Stimulated activated CD4-positive, alpha-beta T cell treated with anti-CD3 and anti-CD28 coated beads, TNF-alpha, amount 100 ng/mL, for 4 hours (primary cell): ENCODE results near the gene CIB4.

Source experiments
- DNase-seq, 3 experiments: peaks; one replicate each; pipeline ENCODE4 v3.0.0-alpha.2; 2020; ENCODE audit warnings: low read depth in 3 of 3

CIB4 gene

DNA sequence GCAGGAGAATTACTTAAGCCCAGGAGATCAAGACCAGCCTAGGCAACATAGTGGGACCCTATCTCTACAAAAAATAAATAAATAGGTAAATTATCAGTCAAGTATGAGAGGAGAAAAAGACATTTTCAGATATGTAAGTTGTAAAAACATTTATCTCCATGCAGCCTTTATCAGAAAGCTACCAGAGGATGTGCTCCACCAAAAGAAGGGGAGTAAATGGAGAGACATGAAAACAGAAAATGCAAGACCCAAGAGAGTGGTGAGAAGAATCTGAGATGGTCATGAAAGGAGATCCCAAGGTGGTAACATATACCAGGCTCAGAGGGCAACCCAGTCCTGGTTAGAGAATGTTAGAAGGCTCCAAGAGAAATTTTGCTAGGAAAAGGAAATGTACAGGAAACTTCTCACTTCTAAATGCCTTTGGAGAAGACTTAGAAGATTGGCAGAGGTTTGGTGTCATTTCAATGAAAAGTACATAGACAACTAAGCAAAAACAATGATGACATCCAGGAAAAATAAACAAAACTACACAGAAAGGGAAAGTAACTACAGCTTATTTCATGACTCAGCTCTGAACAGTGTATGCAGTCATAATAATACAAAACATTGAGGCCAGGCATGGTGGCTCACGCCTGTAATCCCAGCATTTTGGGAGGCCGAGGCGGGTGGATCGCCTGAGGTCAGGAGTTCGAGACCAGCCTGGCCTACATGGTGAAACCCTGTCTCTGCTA, 19.5 kb downstream of the CIB4 start:
- no peak for DNase-seq

DNA sequence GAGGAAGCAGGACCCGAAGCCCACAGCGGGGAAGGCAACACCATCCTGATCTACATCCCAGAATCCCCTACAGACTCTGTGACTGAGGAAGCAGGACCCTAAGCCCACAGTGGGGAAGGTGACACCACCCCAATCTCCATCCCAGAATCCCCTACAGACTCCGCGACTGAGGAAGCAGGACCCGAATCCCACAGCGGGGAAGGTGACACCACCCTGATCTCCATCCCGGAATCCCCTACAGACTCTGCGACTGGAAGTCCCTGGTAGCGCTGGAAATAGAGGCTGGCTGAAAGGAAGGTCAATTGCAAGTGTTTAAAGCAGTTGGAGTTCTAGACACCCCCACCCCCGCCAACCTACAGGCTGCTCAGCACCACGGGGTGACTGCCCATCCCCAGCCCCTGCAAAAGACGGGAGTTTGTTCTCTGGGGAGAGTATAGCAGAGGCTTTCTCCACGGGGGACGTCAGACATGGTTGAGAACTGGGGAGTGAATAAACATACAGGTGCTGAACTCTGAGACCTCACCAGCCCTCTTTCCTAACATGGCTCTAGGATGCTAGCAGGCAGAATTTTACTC, 21.0 kb downstream of the CIB4 start:
- no peak for DNase-seq

DNA sequence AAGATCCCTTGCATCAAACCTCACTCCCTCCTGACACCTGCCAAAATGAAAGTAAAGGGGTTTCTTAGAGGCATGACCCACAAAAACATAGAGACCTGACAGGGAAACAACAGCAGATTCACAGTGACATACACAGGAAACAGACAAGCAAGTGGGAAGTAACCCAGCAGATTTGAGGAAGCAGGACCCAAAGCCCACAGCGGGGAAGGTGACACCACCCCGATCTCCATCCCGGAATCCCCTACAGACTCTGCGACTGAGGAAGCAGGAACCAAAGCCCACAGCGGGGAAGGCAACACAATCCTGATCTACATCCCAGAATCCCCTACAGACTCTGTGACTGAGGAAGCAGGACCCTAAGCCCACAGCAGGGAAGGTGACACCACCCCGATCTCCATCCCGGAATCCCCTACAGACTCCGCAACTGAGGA, 21.6 kb downstream of the CIB4 start:
- no peak for DNase-seq

DNA sequence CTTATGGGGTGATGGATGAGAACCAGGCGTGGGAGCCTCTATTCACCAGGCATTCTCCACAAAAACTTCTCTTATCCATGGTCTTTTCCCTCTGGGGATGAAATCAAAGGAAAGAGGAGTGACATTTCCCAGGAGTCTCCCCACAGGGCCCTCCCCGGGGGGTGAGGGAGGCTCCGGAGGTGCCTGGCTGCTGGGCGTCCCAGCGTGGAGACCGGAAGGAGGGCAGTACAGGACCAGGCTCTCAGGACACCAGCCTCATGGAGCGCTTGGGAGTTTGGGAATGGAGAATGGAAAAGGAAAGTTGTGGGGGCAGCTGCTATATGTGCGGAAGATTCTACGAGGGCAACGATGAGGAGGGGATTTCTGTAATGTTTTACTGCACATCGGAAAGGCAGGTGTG, 22.1 kb downstream of the CIB4 start:
- DNase-seq, result no peak

DNA sequence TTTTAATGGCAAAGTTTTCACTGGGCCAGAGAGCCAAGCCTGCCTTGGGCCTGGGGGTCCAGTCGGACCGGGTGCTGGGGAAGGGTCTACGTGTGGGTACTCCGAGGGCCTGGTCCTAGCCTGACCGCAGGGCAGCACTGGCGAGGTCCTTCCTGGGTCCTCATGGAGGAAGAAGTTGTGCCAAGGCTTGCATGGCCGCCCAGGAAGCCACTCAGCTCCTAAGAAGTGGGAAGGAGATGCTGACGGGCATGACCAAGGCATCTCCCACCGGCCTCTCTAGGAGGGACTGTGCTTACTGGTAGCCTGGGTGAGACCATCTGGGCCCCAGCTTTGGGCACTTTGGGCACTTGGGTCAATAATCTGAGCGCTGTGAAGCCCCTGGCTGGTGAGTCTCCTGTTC, 22.6 kb downstream of the CIB4 start:
- DNase-seq, result no peak

DNA sequence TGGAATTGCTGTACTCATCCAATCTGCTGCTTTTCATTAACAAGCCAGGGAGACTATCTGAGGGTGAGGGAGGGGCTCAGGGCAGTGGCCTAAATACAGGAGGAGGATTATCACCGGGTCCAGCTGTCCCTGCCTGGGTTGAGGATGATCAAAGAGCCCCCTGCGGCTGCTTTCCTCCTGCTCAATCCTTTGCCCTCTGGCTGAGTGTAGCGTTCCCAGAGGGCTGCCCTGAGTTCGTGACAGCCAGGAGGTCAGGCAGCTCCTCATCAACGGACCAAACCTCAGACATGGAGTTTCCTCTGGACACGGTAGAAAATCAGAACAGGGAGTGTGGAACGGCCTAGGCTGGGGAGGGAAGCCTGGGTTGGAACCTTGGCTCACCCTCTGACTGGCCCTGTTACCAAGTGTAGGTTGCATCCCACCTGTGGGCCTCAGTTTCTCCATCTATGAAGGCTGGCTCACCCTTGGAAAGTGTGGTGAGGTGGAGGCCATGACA, 23.5 kb downstream of the CIB4 start:
- DNase-seq, result no peak

DNA sequence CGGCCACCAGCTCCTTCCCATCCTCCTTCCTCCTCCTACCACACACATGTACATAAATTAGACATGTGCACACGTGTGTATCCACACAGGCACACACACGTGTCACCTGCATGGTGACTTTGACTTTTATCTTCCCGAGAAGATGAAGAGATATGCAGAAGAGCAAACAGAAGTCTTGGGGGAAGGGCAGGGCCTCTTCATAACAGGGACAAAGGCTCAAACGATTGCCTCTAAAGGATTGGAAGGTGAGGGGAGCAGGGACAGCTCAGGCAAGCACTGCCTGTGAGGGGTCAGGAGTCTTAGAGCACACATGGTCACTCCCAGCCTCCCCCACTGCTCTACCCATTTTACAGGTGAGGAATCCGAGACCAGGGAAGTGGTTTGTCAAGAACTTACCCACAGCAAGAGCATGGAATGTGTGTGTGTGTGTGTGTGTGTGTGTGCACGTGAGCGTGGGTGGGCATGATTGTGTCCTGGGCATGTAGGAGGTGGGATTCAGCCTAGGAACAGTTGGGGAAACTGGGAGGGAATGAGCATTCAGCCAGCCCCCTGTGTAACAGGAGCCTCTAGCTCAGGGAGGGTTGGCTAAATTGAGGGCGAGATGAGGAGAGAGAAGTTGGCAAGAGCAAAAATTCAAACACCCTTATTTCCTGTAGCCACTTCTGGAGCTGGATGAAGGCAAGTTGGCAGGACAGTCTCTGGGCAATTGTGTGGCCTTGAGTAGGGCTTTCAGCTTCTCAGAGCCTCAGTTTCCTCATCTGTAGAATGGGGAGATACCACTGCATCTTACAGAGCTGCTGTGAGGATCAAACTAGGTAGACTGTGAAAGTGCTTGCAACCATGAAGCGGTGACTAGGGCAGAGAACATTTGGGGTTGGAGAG, 24.2 kb downstream of the CIB4 start:
- DNase-seq, result no peak

DNA sequence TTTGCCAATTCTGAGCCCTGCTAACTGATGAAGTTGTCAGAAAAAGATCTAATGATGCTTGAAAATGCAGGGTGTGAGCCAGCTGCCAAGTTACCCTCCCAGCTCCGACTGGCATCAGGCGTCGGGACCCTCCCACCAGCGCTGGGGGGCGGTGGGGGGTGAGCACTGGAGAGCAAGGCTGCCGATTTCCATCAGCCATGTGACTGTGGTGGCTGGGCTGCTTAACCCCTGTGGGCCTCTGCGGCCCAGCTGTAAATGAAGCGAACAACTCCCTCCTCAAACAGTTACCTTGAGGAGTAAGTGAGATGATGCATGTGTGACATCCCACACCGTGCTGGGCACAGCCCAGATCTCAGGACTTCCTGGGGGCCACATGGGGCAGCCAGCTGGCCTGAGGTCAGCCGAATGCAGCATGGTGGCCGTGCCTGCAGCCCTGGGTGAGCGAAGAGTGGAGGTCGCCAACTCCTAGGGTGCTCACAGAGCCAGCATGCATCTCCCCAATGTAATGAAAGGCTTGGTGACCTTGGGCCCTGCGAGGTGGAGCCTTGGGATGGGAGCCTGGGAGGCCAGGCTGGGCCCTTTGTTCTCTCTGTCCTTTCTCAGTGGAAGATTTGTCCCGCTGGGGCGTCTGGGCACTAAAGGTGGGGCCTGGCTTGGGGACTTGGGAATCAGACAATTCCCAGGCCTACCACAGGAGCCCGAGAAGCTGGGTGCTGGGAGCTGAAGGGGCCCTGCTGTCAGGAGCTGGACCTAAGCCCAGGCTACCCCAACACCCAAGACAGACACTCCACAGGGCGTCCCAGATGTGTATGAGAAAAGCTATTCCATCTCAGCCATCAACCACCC, 25.1 kb downstream of the CIB4 start:
- DNase-seq, result no peak

DNA sequence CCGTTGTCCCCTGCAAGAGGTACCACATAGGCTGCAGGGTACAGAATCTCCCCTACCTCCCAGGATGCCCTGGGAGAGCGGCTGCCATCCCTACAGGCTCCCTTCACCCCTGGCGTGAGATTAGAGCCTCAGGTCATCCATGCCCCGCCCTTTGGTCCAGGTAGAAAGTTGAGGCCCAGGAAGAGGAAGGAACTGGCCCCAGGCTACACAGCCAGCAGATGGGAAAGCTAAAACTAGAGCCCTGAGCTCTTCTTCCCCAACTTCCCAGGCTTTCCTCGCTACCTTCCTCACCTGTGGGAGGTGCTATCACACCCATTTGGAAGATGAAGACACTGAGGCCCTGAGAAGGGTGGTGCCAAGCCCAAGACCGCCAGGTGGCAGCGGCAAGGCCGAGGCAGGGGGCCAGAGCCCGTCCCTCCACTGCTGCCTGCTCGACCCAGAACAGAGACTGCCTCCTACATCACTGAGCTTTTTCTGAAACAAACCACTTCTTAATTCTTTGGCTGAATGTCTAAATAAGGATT, 25.8 kb downstream of the CIB4 start:
- DNase-seq, result no peak

GRCh38 chr2:26614216-26615138, 26.7 kb downstream of the CIB4 start:
- no peak for DNase-seq

- DNase-seq, result no peak
Measured at GRCh38 chr2:26613241-26614215, 27.6 kb downstream of the CIB4 start.

- DNase-seq, result no peak
Measured at GRCh38 chr2:26612522-26613240, 28.5 kb downstream of the CIB4 start.

GRCh38 chr2:26612034-26612433, 29.1 kb downstream of the CIB4 start:
- no peak for DNase-seq

DNA sequence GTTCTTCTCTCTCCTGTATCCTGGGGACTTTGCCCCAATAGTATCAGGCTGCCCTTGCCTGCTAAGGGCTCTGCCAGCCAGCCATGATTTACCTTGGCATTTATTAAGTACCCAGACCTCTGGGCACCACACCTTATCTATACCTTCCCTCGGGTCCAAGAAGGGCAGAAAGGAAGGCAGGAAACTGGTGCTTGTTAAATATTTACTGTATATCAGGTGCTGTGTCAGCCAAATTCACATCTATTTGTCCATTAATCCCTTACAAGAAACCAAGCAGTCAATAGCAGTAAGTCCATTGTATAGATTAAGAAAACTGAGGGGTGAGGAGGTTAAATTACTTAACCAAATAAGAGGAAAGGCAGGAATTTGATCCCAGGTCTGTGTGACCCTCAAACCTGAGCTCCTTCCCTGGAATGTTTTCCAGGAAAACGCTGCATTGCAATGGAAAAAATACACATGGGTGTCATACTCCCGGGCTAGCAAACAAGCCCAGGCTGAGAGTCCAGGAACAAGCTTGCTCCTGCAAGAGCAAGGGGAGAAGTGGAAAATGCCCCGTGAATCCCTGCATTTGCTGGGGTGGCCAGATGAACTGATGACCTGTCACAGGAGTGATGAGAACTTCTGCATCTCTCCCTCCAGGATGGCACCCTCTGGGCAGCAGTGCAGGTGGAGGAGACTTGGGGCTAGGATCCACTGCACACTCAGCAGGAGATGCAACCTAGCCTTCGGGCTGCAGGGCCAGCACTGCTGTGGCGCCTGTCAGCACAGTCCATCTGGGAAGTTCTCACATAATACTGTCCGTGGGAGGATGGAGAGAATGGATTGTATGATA, 30.4 kb downstream of the CIB4 start:
- DNase-seq, result no peak

- DNase-seq, result no peak
Measured at GRCh38 chr2:26609839-26610277, 31.3 kb downstream of the CIB4 start.

DNA sequence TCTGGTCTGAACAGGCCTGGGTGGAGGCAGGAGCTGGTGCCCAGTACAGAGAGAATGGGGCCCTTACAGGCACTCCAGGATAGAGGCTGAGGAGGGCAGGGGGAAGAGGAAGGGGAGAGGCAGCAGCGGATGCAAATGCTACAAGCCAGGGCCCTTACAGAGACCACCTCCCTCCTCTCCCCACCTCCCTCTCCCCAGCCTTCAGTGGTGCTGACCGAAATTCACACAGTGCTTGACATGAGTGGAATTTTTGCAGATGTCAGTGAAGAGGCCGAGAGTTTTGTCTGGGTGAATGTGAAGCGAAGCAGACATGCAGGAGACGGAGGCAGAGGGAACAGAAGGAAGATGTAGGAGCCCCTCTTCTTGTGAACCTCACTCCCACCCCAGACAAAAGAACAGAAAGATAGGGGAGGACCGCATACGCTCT, 31.9 kb downstream of the CIB4 start:
- DNase-seq, result no peak

DNA sequence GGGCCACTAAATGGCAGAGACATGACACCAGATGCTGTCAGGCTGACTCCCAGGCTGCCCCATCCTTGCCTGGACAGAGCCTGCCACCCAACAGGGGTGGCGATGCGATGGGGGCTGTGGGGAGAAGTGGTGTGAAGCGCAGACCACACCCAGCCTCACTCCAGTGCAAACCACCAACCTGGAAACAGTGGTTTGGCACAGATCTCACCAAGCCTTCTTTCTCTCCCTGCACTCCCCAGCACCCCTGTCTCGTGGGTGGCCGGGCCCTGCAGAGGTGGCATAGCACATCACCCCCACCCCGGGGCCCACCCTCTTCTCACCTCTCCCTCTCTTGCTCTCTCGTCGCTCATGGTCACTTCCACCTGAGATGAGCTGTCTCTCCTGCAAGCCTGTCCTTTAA, 32.6 kb downstream of the CIB4 start:
- DNase-seq, result no peak
